OCI-LY3 (cell line): ENCODE measurements around the gene PFAS.

ENCODE experiments used
- EZH2phosphoT487 ChIP-seq: fragments of 200-600 bp; shearing (Covaris generic); IDR thresholded peaks from 2 replicates; pipeline ENCODE4 v1.6.1; 2018; ENCODE audit warnings: antibody characterized with exemption, mixed run types, low read depth
- TF ChIP-seq, protein P1 (sequence below): fragments of 200-600, 300-600 bp; sonication (generic); IDR thresholded peaks from 2 replicates; pipeline ENCODE4 v1.5.1; 2014; ENCODE audit warnings: antibody characterized with exemption, low read length, low read depth

DNA sequence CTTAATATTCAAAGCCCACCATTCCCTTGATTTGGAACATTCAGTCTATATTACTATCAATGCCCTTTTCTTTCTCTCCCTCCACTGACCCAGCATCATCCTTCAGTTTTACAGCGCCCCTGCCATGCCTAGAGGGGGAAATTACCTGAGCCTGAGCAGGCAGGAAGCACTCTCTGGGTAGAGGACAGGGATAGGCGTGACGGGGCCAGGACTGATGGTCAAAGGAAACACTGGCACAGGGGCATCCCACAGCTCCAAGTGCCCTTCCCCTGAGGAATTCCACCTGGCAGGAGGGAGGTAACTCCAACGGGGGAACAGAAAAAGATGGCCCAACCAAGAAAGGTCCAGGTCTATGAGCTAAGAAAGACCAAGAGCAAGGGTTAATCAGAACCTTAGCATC is 11.2 kb upstream of the PFAS start:
- TF ChIP-seq, protein P1, sequence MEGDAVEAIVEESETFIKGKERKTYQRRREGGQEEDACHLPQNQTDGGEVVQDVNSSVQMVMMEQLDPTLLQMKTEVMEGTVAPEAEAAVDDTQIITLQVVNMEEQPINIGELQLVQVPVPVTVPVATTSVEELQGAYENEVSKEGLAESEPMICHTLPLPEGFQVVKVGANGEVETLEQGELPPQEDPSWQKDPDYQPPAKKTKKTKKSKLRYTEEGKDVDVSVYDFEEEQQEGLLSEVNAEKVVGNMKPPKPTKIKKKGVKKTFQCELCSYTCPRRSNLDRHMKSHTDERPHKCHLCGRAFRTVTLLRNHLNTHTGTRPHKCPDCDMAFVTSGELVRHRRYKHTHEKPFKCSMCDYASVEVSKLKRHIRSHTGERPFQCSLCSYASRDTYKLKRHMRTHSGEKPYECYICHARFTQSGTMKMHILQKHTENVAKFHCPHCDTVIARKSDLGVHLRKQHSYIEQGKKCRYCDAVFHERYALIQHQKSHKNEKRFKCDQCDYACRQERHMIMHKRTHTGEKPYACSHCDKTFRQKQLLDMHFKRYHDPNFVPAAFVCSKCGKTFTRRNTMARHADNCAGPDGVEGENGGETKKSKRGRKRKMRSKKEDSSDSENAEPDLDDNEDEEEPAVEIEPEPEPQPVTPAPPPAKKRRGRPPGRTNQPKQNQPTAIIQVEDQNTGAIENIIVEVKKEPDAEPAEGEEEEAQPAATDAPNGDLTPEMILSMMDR = no peak
- no peak for TF ChIP-seq EZH2phosphoT487
